Measurements from ENCODE around the gene ZNF776. TPM values are rescaled to one million over a fixed set of nuclear protein-coding genes. Genes with fewer than 3 reads are reported as not detected.

Gene ZNF776
- total RNA-seq, 1 donor from 2014 or later: 9.9 TPM

DNA sequence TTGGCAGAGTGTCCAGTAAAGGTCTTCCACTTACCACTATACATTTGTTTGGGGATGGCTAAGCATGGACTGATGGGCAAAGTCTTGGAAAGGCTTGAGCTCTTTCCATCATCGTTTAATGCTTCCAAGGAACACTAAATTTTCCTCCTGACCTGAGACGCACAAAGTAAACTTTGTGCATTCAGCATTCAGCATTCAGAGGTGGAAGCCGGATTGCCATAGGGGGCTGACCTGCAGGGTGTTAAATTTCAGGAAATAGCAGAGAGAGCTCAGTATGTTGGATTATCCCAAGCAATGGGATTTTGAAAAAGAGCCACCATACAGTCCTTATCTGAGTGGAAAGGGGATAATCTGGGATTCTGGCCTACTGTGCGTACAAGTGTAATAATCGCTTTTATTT, 54.1 kb downstream of the ZNF776 start:
- TF ChIP-seq, protein P1, sequence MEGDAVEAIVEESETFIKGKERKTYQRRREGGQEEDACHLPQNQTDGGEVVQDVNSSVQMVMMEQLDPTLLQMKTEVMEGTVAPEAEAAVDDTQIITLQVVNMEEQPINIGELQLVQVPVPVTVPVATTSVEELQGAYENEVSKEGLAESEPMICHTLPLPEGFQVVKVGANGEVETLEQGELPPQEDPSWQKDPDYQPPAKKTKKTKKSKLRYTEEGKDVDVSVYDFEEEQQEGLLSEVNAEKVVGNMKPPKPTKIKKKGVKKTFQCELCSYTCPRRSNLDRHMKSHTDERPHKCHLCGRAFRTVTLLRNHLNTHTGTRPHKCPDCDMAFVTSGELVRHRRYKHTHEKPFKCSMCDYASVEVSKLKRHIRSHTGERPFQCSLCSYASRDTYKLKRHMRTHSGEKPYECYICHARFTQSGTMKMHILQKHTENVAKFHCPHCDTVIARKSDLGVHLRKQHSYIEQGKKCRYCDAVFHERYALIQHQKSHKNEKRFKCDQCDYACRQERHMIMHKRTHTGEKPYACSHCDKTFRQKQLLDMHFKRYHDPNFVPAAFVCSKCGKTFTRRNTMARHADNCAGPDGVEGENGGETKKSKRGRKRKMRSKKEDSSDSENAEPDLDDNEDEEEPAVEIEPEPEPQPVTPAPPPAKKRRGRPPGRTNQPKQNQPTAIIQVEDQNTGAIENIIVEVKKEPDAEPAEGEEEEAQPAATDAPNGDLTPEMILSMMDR (IDR thresholded peaks at IDR 0.05; ENCODE audit: insufficient read depth, low read length, poor library complexity, severe bottlenecking): no peak
- no peaks in the 10 kb centered on the region for H3K36me3 ChIP-seq (ENCODE audit: control insufficient read depth, insufficient read depth, low read length)
- H3K4me3 ChIP-seq (ENCODE audit: low read depth, low read length): no peak overlapping the region
- no peaks in the 10 kb centered on the region for H3K27me3 ChIP-seq (ENCODE audit: control insufficient read depth, insufficient read depth, low read length)
- no peak for DNase-seq (ENCODE audit: low read depth)

- Histone ChIP-seq H3K27me3 (ENCODE audit: control insufficient read depth, insufficient read depth, low read length) (no peaks in the 10 kb centered on the region), H3K4me3 (ENCODE audit: low read depth, low read length) (no peak overlapping the region), H3K36me3 (ENCODE audit: control insufficient read depth, insufficient read depth, low read length) (no peaks in the 10 kb centered on the region)
- TF ChIP-seq, protein P1 (IDR thresholded peaks at IDR 0.05; ENCODE audit: insufficient read depth, low read length, poor library complexity, severe bottlenecking): no peak
- DNase-seq (ENCODE audit: low read depth): no peak
Observed at GRCh38 chr19:57802269-57802668, 55.7 kb downstream of the ZNF776 start.

DNA sequence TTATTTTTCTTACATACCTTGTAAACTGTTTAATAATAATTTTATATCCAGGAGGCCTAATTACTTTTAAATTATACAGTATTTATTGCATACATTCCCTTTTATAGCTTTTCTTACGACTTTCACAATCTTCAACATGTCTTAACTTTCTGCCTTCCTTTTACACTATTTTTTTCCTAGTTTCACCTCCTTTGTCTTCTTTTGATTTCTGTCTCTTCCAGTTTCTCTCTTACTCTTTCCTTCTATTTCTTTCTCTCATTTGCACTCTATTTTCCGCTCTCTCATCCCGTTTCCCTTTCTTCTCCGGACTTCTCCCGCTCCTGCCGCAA, 56.6 kb downstream of the ZNF776 start:
- no peaks in the 10 kb centered on the region for H3K36me3 ChIP-seq (ENCODE audit: control insufficient read depth, insufficient read depth, low read length)
- H3K4me3 ChIP-seq (ENCODE audit: low read depth, low read length): peak overlapping the region; percentile 79
- no peaks in the 10 kb centered on the region for H3K27me3 ChIP-seq (ENCODE audit: control insufficient read depth, insufficient read depth, low read length)
- no peak for DNase-seq (ENCODE audit: low read depth)
- TF ChIP-seq, protein P1 (IDR thresholded peaks at IDR 0.05; ENCODE audit: insufficient read depth, low read length, poor library complexity, severe bottlenecking): no peak

- peak; percentile 83 for DNase-seq (ENCODE audit: low read depth)
- Histone ChIP-seq H3K36me3 (ENCODE audit: control insufficient read depth, insufficient read depth, low read length) (no peaks in the 10 kb centered on the region), H3K4me3 (ENCODE audit: low read depth, low read length) (peak overlapping the region; percentile 79), H3K27me3 (ENCODE audit: control insufficient read depth, insufficient read depth, low read length) (no peaks in the 10 kb centered on the region)
- TF ChIP-seq, protein P1 (IDR thresholded peaks at IDR 0.05; ENCODE audit: insufficient read depth, low read length, poor library complexity, severe bottlenecking): no peak
Observed at GRCh38 chr19:57803594-57804325, 57.1 kb downstream of the ZNF776 start.

DNA sequence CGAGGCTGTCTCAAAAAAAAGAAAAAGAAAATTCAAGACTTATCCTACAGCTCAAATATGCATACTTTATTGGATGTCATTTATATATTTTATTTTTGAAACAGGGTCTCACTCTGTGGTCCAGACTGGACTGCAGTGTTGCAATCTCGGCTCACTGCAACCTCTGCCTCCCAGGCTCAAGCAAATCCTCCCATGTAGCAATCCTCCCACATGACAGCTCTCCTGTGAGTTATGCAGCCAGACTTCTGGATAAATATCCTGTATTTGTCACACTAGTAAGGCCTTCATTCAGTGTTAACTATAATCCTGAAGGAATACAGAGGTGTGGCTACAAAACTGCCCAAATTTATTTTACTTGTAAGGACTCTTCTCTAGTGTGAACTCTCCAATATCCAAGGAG, 60.9 kb downstream of the ZNF776 start:
- DNase-seq (ENCODE audit: low read depth): no peak
- Histone ChIP-seq H3K27me3 (ENCODE audit: control insufficient read depth, insufficient read depth, low read length) (no peaks in the 10 kb centered on the region), H3K36me3 (ENCODE audit: control insufficient read depth, insufficient read depth, low read length) (no peaks in the 10 kb centered on the region), H3K4me3 (ENCODE audit: low read depth, low read length) (no peak overlapping the region)
- TF ChIP-seq, protein P1 (IDR thresholded peaks at IDR 0.05; ENCODE audit: insufficient read depth, low read length, poor library complexity, severe bottlenecking): no peak

Other genes with a start within 250 kb of the ZNF776 start
- 7.9 and 11.2 TPM in 2 replicates for gene ZNF773, start 246.9 kb upstream of the ZNF776 start, total RNA-seq
- gene ZNF549, start 219.5 kb upstream of the ZNF776 start, total RNA-seq: 4.8 and 5.1 TPM in 2 replicates
- gene ZNF550, start 187.0 kb upstream of the ZNF776 start, total RNA-seq: 5.1 and 6.8 TPM in 2 replicates
- gene ZNF416, start 167.9 kb upstream of the ZNF776 start, total RNA-seq: 5.5 and 6.0 TPM in 2 replicates
- gene ZIK1, start 162.7 kb upstream of the ZNF776 start, total RNA-seq: 6.8 and 9.3 TPM in 2 replicates
- gene ZNF530, start 146.9 kb upstream of the ZNF776 start, total RNA-seq: 3.2 and 6.6 TPM in 2 replicates
- gene ZNF134, start 132.6 kb upstream of the ZNF776 start, total RNA-seq: 34.8 and 40.6 TPM in 2 replicates
- gene ZNF211, start 113.6 kb upstream of the ZNF776 start, total RNA-seq: 6.9 and 10.4 TPM in 2 replicates
- gene ZSCAN4, start 77.9 kb upstream of the ZNF776 start, total RNA-seq: not detected in 2 replicates
- gene ZNF551, start 64.8 kb upstream of the ZNF776 start, total RNA-seq: 6.0 and 8.5 TPM in 2 replicates
- gene ZNF154, start 37.6 kb upstream of the ZNF776 start, total RNA-seq: 2.9 and 3.3 TPM in 2 replicates
- gene ZNF671, start 19.2 kb upstream of the ZNF776 start, total RNA-seq: 2.9 and 4.2 TPM in 2 replicates
- gene ZNF586, start 22.9 kb downstream of the ZNF776 start, total RNA-seq: 9.0 and 10.9 TPM in 2 replicates
- gene ZNF552, start 68.1 kb downstream of the ZNF776 start, total RNA-seq: 7.9 and 8.2 TPM in 2 replicates
- gene ZNF587B, start 83.5 kb downstream of the ZNF776 start, total RNA-seq: 15.3 and 16.3 TPM in 2 replicates
- gene ZNF587, start 103.0 kb downstream of the ZNF776 start, total RNA-seq: 15.8 and 19.3 TPM in 2 replicates
- gene ZNF814, start 142.2 kb downstream of the ZNF776 start, total RNA-seq: 9.9 and 19.3 TPM in 2 replicates
- gene ZNF417, start 169.8 kb downstream of the ZNF776 start, total RNA-seq: 7.3 and 12.3 TPM in 2 replicates
- gene ZNF418, start 188.6 kb downstream of the ZNF776 start, total RNA-seq: 1.9 and 2.6 TPM in 2 replicates
- 3.1 and 8.0 TPM in 2 replicates for gene ZNF256, start 200.9 kb downstream of the ZNF776 start, total RNA-seq
- gene C19orf18, start 227.7 kb downstream of the ZNF776 start, total RNA-seq: 0.17 TPM in 1 of 2 replicates, not detected in the other

Measured in kidney epithelial cell (primary cell).